ENCODE results near the gene LRFN4.

GRCh38 chr11:66879000-66879399 is 22.1 kb downstream of the LRFN4 start:
- TF ChIP-seq POLR2A (IDR thresholded peaks at IDR 0.05) (no peak), CTCF (IDR thresholded peaks at IDR 0.05) (no peak)

Data from lower leg skin (tissue), 3 donors.